Transverse colon (tissue), 4 donors: ENCODE data around the gene GNAO1. TPM values are rescaled to one million over a fixed set of nuclear protein-coding genes. Genes with fewer than 3 reads are reported as not detected.

Experiments used
- DNase-seq: peaks from one replicate; pipeline ENCODE4 v3.0.0-alpha.2; 2019
- H3K27ac ChIP-seq, 4 donors: fragments of 200-600 bp; sonication (generic); 2 replicates each; pipeline ENCODE4 v1.5.1; 2016 to 2018; ENCODE audit warnings: inconsistent platforms in 4 of 4
- H3K27me3 ChIP-seq: fragments of 200-600 bp; sonication (generic); 2 replicates; pipeline ENCODE4 v1.5.1; 2017; ENCODE audit warnings: inconsistent platforms
- H3K36me3 ChIP-seq, 4 donors: fragments of 200-600 bp; sonication (generic); 2 replicates each; pipeline ENCODE4 v1.5.1; 2017 to 2019; ENCODE audit warnings: inconsistent platforms in 4 of 4
- H3K4me1 ChIP-seq, 4 donors: fragments of 200-600 bp; sonication (generic); 2 replicates each; pipeline ENCODE4 v1.5.1; 2017 to 2020; ENCODE audit warnings: inconsistent platforms in 4 of 4
- H3K4me3 ChIP-seq, 4 donors: fragments of 200-600 bp; sonication (generic); 1 replicate in 1 of 4; 2 replicates in 3 of 4; pipeline versions ENCODE4 v1.5.1 to v1.6.1; 2017 to 2019; ENCODE audit warnings: inconsistent platforms in 4 of 4
- H3K9me3 ChIP-seq, 2 donors: fragments of 200-600 bp; sonication (generic); 2 replicates each; pipeline ENCODE4 v1.5.1; 2017 to 2019; ENCODE audit warnings: inconsistent platforms in 2 of 2
- CTCF ChIP-seq, 5 experiments: fragments of 200-600 bp in 3 of 5; fragments of 450-650 bp in 2 of 5; sonication (generic) in 3 of 5; IDR thresholded peaks; 1 replicate in 2 of 5; 2 replicates in 3 of 5; pipeline ENCODE4 v1.5.1; 2016 to 2017; ENCODE audit warnings: antibody characterized with exemption in 5 of 5, inconsistent platforms in 3 of 5, mild to moderate bottlenecking in 2 of 5, moderate library complexity in 1 of 5
- EP300 ChIP-seq: sonication (generic); formaldehyde crosslinking; IDR thresholded peaks from one replicate; pipeline ENCODE4 v1.6.1; 2017; ENCODE audit warnings: antibody characterized with exemption, low read depth
- POLR2A ChIP-seq: fragments of 450-650 bp; IDR thresholded peaks from one replicate; pipeline ENCODE4 v1.6.1; 2016; ENCODE audit warnings: antibody characterized with exemption, mild to moderate bottlenecking, moderate library complexity
- POLR2AphosphoS5 ChIP-seq, 3 donors: sonication (generic); formaldehyde crosslinking; IDR thresholded peaks; one replicate each; pipeline ENCODE4 v1.6.1; 2016; ENCODE audit warnings: antibody characterized with exemption in 3 of 3
- WGBS, 2 donors: methylation state at CpG; one replicate each; pipeline ENCODE4 v1.1.5; 2018; ENCODE audit warnings: low coverage in 1 of 2; 5-methylcytosine and 5-hydroxymethylcytosine counted together
- in situ Hi-C, 4 donors: fragments of 200-750 bp; cut with MboI; loops; one replicate each; pipeline versions ENCODE4 v1.15.0 to v1.15.1; 2017; ENCODE audit warnings: low sequenced_read_pairs in 3 of 4, low pct_ligation_motif_present in 1 of 4, low pct_unique_long_range_greater_than_20kb in 1 of 4
- intact Hi-C: fragments of 100-400 bp; cut with DNase I; formaldehyde crosslinking; loops from one replicate; pipeline ENCODE4 v1.15.1; 2023; ENCODE audit warnings: low total_unique reads
- total RNA-seq, 4 donors: library from RNA; depleted of rRNA; stranded (reverse); fragments of >200 nt; gene quantifications; one replicate each; pipeline ENCODE4 v1.1.0, GENCODE V29; 2016

Gene GNAO1
- total RNA-seq, 4 donors from 2014 or later = 7.3 to 25.4 (median 11.3) TPM

GRCh38 chr16:56302506-56302905, 111.2 kb downstream of the GNAO1 start:
- H3K27me3 ChIP-seq = no peaks in the 10 kb centered on the region
- H3K27ac ChIP-seq = no peak overlapping the region
- in situ Hi-C loops (loop anchor here in 1 of 4 donors (25.0 kb wide), 1 partner anchor 265 kb away; no protein-coding TSS in a partner anchor), intact Hi-C loops (no loop called here)
- no peak for DNase-seq
- 89% methylated on average over 5 of the region's 5 CpGs; no CpG with 5 or more reads in 1 of the 2 donors for WGBS, 2 donors
- no peak for TF ChIP-seq EP300
- TF ChIP-seq CTCF (IDR thresholded peaks at IDR 0.05) = no peak
- TF ChIP-seq POLR2A = no peak
- TF ChIP-seq POLR2AphosphoS5 (IDR thresholded peaks at IDR 0.05) = no peak
- H3K9me3 ChIP-seq = no peaks in the 10 kb centered on the region
- no peak overlapping the region for H3K4me3 ChIP-seq
- peaks cover 7 to 15% (median 12%) of the 10 kb centered on the region in 4 donors for H3K4me1 ChIP-seq
- no peaks in the 10 kb centered on the region for H3K36me3 ChIP-seq

- in situ Hi-C loops = loop anchor here in 1 of 4 donors (25.0 kb wide), 1 partner anchor 266 kb away; no protein-coding TSS in a partner anchor
- Histone ChIP-seq H3K36me3 (no peaks in the 10 kb centered on the region), H3K4me3 (no peak overlapping the region), H3K27ac (no peak overlapping the region), H3K9me3 (no peaks in the 10 kb centered on the region), H3K27me3 (no peaks in the 10 kb centered on the region), H3K4me1 (peaks cover 7 to 15% (median 12%) of the 10 kb centered on the region in 4 donors)
- no peak for DNase-seq
- WGBS, 2 donors = 88 to 100% methylated on average over 2 to 13 of the region's 13 CpGs
- intact Hi-C loops = no loop called here
- no peak for TF ChIP-seq CTCF (IDR thresholded peaks at IDR 0.05)
- no peak for TF ChIP-seq POLR2A
- no peak for TF ChIP-seq POLR2AphosphoS5 (IDR thresholded peaks at IDR 0.05)
- no peak for TF ChIP-seq EP300
Observed at GRCh38 chr16:56303066-56303715, 111.9 kb downstream of the GNAO1 start.

GRCh38 chr16:56303880-56304279, 112.6 kb downstream of the GNAO1 start:
- WGBS, 2 donors = 84 to 100% methylated on average over 1 to 6 of the region's 6 CpGs
- TF ChIP-seq POLR2AphosphoS5 (IDR thresholded peaks at IDR 0.05) = no peak
- TF ChIP-seq CTCF (IDR thresholded peaks at IDR 0.05) = no peak
- TF ChIP-seq POLR2A = no peak
- no peak for TF ChIP-seq EP300

GRCh38 chr16:56305956-56306565, 114.8 kb downstream of the GNAO1 start:
- H3K4me1 ChIP-seq = peaks cover 0 to 4% (median under 1%) of the 10 kb centered on the region in 4 donors
- TF ChIP-seq POLR2A (no peak), CTCF (IDR thresholded peaks at IDR 0.05) (no peak), POLR2AphosphoS5 (IDR thresholded peaks at IDR 0.05) (no peak), EP300 (no peak)
- no peak for DNase-seq
- no peak overlapping the region for H3K27ac ChIP-seq
- intact Hi-C loops = no loop called here
- no peak overlapping the region for H3K4me3 ChIP-seq
- H3K36me3 ChIP-seq = no peaks in the 10 kb centered on the region
- H3K9me3 ChIP-seq = no peaks in the 10 kb centered on the region
- in situ Hi-C loops = loop anchor here in 1 of 4 donors (25.0 kb wide), 1 partner anchor 269 kb away; no protein-coding TSS in a partner anchor
- H3K27me3 ChIP-seq = no peaks in the 10 kb centered on the region
- WGBS, 2 donors = 68 to 76% methylated on average over 4 to 9 of the region's 9 CpGs

More at GRCh38 chr16:56303880-56304279, 112.6 kb downstream of the GNAO1 start:
- intact Hi-C loops = no loop called here
- DNase-seq = no peak
- peaks cover 7 to 15% (median 11%) of the 10 kb centered on the region in 4 donors for H3K4me1 ChIP-seq
- no peak overlapping the region for H3K27ac ChIP-seq
- no peaks in the 10 kb centered on the region for H3K9me3 ChIP-seq
- in situ Hi-C loops = loop anchor here in 1 of 4 donors (25.0 kb wide), 1 partner anchor 267 kb away; no protein-coding TSS in a partner anchor
- no peaks in the 10 kb centered on the region for H3K36me3 ChIP-seq
- no peaks in the 10 kb centered on the region for H3K27me3 ChIP-seq
- H3K4me3 ChIP-seq = no peak overlapping the region
